ENCODE data around the gene TMEM37.

The TMEM37 gene

GRCh38 chr2:119478188-119478977 lies 46.7 kb downstream of the TMEM37 start:
- no peak for DNase-seq (ENCODE audit: low read depth, low spot score)

- no peak for DNase-seq (ENCODE audit: low read depth, low spot score)
Measured at GRCh38 chr2:119478978-119479295, 47.3 kb downstream of the TMEM37 start.

- no peak for DNase-seq (ENCODE audit: low read depth, low spot score)
Measured at GRCh38 chr2:119480184-119480583, 48.5 kb downstream of the TMEM37 start.

- no peak for DNase-seq (ENCODE audit: low read depth, low spot score)
Measured at GRCh38 chr2:119480718-119481142, 49.1 kb downstream of the TMEM37 start.

GRCh38 chr2:119481501-119482455 lies 50.1 kb downstream of the TMEM37 start:
- no peak for DNase-seq (ENCODE audit: low read depth, low spot score)

GRCh38 chr2:119482481-119483394 lies 51.1 kb downstream of the TMEM37 start:
- no peak for DNase-seq (ENCODE audit: low read depth, low spot score)

- DNase-seq (ENCODE audit: low read depth, low spot score): no peak
Measured at GRCh38 chr2:119483395-119483753, 51.7 kb downstream of the TMEM37 start.

GRCh38 chr2:119483896-119484718 lies 52.5 kb downstream of the TMEM37 start:
- DNase-seq (ENCODE audit: low read depth, low spot score): no peak

GRCh38 chr2:119484834-119485233 lies 53.2 kb downstream of the TMEM37 start:
- DNase-seq (ENCODE audit: low read depth, low spot score): no peak

GRCh38 chr2:119485336-119486110 lies 53.9 kb downstream of the TMEM37 start:
- no peak for DNase-seq (ENCODE audit: low read depth, low spot score)

GRCh38 chr2:119486196-119486827 lies 54.7 kb downstream of the TMEM37 start:
- no peak for DNase-seq (ENCODE audit: low read depth, low spot score)

GRCh38 chr2:119486886-119487285 lies 55.2 kb downstream of the TMEM37 start:
- no peak for DNase-seq (ENCODE audit: low read depth, low spot score)

- no peak for DNase-seq (ENCODE audit: low read depth, low spot score)
Measured at GRCh38 chr2:119487434-119488244, 56.0 kb downstream of the TMEM37 start.

Data from activated CD4-positive, CD25-positive, alpha-beta regulatory T cell treated with anti-CD3 and anti-CD28 coated beads, Interleukin-2, amount 50 U/mL, for 16 hours (primary cell).